Testis (tissue), 3 donors: ENCODE results near the gene EEF1A2. TPM values are rescaled to one million over a fixed set of nuclear protein-coding genes. Genes with fewer than 3 reads are reported as not detected.

Experiments
- DNase-seq: peaks from one replicate; pipeline ENCODE4 v3.0.0-alpha.2; 2019
- H3K27ac ChIP-seq, 2 donors: fragments of 200-600 bp; sonication (generic); one replicate each; pipeline ENCODE4 v1.5.1; 2019
- H3K27me3 ChIP-seq: fragments of 200-600 bp; sonication (generic); one replicate; pipeline ENCODE4 v1.5.1; 2019
- H3K36me3 ChIP-seq: fragments of 200-600 bp; sonication (generic); one replicate; pipeline ENCODE4 v1.5.1; 2017; ENCODE audit warnings: low read depth; ENCODE audit errors: missing control alignments
- H3K4me1 ChIP-seq: fragments of 200-600 bp; sonication (generic); one replicate; pipeline ENCODE4 v1.5.1; 2019
- H3K4me3 ChIP-seq, 2 donors: fragments of 200-600 bp; sonication (generic); one replicate each; pipeline ENCODE4 v1.5.1; 2017 to 2019
- H3K9me3 ChIP-seq: fragments of 200-600 bp; sonication (generic); one replicate; pipeline ENCODE4 v1.5.1; 2017
- POLR2A ChIP-seq: fragments of 450-650 bp; IDR thresholded peaks from one replicate; pipeline ENCODE4 v1.6.1; 2017; ENCODE audit warnings: antibody characterized with exemption, mild to moderate bottlenecking, moderate library complexity
- WGBS, 2 donors: methylation state at CpG; one replicate each; pipeline ENCODE4 v1.1.5; 2018; 5-methylcytosine and 5-hydroxymethylcytosine counted together
- intact Hi-C: fragments of 100-400 bp; cut with DNase I; formaldehyde crosslinking; loops from one replicate; pipeline ENCODE4 v1.15.1; 2023; ENCODE audit warnings: low total_unique reads
- polyA plus RNA-seq: library from polyadenylated mRNA; stranded (reverse); fragments of 350-450 nt; fragmentation: Illumina TruSeq; extraction: RNeasy Lipid Tissue Mini Kit (QIAGEN cat#74804); gene quantifications from one replicate; pipeline ENCODE4 v1.2.3, GENCODE V29; 2014; ENCODE audit warnings: low read depth, low replicate concordance; ENCODE audit not compliant: insufficient read depth
- total RNA-seq, 2 donors: library from RNA; depleted of rRNA; stranded (reverse); fragments of >200 nt; gene quantifications; one replicate each; pipeline ENCODE4 v1.2.3, GENCODE V29; 2016
- TF ChIP-seq, protein P1 (sequence below), 3 experiments: fragments of 450-650 bp in 2 of 3; fragments of 200-600 bp in 1 of 3; sonication (generic) in 1 of 3; IDR thresholded peaks; one replicate each; pipeline ENCODE4 v1.5.1; 2016 to 2019; ENCODE audit warnings: antibody characterized with exemption in 3 of 3, mild to moderate bottlenecking in 2 of 3, moderate library complexity in 1 of 3

EEF1A2 gene
- total and polyA plus RNA-seq, 3 donors from 2014 or later, result 9.8 to 19.1 (median 15.9) TPM

DNA sequence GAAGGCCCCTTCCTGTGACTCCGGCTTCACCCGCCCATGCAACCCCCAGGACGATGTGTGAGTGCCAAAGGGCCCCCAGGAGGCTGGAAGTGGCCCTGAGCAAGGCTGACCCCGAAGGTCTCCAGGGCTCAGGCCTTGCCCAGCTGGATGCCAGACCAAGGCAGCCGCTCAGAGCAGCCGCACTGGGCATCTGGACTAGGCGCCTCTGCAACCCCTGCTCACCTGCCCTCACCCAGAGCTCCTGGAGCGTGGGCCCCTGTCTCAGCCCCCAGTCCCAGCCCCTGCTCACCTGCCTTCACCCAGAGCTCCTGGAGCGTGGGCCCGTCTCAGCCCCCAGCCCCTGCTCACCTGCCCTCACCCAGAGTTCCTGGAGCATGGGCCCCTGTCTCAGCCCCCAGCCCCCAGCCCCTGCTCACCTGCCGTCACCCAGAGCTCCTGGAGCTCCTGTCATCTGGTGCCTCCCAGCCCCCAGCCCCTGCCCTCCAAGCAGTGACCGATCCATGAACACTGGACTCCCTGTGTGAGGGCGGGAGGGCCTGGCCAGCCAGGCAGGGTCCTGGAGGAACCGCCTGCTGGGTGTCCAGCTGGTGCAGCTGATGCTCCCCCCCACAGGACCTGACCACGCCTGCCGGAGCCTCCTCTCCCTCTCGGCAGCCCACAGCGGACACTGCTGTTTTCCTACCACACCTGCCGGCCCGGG is 47.5 kb upstream of the EEF1A2 start:
- intact Hi-C loops, result no loop called here
- no peaks in the 10 kb centered on the region for H3K9me3 ChIP-seq
- 83 to 93% methylated on average over 3 to 20 of the region's 20 CpGs for WGBS, 2 donors
- no peaks in the 10 kb centered on the region for H3K4me1 ChIP-seq
- H3K36me3 ChIP-seq, result no peaks in the 10 kb centered on the region
- H3K4me3 ChIP-seq, result no peak overlapping the region
- no peak for TF ChIP-seq POLR2A
- TF ChIP-seq, protein P1, sequence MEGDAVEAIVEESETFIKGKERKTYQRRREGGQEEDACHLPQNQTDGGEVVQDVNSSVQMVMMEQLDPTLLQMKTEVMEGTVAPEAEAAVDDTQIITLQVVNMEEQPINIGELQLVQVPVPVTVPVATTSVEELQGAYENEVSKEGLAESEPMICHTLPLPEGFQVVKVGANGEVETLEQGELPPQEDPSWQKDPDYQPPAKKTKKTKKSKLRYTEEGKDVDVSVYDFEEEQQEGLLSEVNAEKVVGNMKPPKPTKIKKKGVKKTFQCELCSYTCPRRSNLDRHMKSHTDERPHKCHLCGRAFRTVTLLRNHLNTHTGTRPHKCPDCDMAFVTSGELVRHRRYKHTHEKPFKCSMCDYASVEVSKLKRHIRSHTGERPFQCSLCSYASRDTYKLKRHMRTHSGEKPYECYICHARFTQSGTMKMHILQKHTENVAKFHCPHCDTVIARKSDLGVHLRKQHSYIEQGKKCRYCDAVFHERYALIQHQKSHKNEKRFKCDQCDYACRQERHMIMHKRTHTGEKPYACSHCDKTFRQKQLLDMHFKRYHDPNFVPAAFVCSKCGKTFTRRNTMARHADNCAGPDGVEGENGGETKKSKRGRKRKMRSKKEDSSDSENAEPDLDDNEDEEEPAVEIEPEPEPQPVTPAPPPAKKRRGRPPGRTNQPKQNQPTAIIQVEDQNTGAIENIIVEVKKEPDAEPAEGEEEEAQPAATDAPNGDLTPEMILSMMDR (IDR thresholded peaks at IDR 0.05), result no peak
- H3K27ac ChIP-seq, result no peak overlapping the region
- no peaks in the 10 kb centered on the region for H3K27me3 ChIP-seq
- DNase-seq, result no peak

DNA sequence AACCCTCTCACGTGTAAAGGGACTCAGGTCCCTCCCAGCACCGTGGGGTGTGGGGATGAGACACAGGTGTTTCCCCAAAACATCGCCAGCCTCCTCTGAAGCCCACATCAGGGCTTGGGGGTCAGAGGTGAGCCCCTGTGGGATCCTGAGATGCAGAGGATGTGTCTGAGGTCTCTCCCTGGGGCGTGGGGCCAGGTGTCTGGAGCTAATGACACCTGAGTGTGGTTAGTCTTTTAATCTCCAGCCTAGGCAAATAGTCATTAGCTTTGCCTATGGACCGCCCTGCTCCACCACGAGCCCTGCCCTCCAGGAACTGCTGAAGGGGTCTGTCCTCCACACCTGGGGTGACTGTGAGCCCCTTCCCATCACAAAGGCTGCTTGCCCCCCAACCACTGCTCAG is 46.9 kb upstream of the EEF1A2 start:
- no peak overlapping the region for H3K27ac ChIP-seq
- intact Hi-C loops, result no loop called here
- no peak for TF ChIP-seq POLR2A
- TF ChIP-seq, protein P1 (IDR thresholded peaks at IDR 0.05), result no peak
- no peak for DNase-seq
- 66 to 75% methylated on average over 2 to 6 of the region's 6 CpGs for WGBS, 2 donors
- H3K9me3 ChIP-seq, result no peaks in the 10 kb centered on the region
- H3K4me3 ChIP-seq, result no peak overlapping the region
- no peaks in the 10 kb centered on the region for H3K27me3 ChIP-seq
- no peaks in the 10 kb centered on the region for H3K36me3 ChIP-seq
- no peaks in the 10 kb centered on the region for H3K4me1 ChIP-seq

DNA sequence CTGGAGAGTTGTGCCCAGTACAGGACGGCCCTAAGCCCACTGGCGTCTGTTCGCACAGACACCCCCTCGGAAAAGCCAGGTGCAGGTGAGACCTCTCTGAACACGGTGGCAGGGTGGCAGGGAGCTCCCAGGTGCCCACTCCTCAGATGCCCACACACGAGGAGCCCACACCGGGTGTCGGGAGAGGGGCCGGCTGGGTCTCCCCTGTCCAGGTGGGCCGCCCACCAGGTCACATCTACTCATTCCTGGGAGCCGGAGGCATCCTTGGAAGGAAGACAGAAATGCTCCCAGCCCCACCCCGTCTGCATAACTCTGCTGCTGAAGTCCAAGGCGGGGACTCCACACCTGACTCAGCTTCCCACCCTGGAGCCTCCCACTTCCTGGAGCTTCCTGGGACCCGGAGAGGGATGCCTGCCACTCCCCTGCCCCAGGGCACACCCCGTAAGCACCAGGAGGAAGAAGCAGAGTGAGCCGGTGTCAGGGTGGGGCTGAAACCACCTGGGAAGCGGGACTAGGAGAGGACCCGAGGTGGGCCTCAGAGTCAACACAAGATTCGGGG is 46.2 kb upstream of the EEF1A2 start:
- no peak overlapping the region for H3K4me3 ChIP-seq
- no peaks in the 10 kb centered on the region for H3K36me3 ChIP-seq
- H3K27me3 ChIP-seq, result no peaks in the 10 kb centered on the region
- H3K9me3 ChIP-seq, result no peaks in the 10 kb centered on the region
- intact Hi-C loops, result no loop called here
- no peak for DNase-seq
- TF ChIP-seq, protein P1 (IDR thresholded peaks at IDR 0.05), result no peak
- TF ChIP-seq POLR2A, result no peak
- WGBS, 2 donors, result 65 to 79% methylated on average over 3 to 19 of the region's 19 CpGs
- no peaks in the 10 kb centered on the region for H3K4me1 ChIP-seq
- H3K27ac ChIP-seq, result no peak overlapping the region

DNA sequence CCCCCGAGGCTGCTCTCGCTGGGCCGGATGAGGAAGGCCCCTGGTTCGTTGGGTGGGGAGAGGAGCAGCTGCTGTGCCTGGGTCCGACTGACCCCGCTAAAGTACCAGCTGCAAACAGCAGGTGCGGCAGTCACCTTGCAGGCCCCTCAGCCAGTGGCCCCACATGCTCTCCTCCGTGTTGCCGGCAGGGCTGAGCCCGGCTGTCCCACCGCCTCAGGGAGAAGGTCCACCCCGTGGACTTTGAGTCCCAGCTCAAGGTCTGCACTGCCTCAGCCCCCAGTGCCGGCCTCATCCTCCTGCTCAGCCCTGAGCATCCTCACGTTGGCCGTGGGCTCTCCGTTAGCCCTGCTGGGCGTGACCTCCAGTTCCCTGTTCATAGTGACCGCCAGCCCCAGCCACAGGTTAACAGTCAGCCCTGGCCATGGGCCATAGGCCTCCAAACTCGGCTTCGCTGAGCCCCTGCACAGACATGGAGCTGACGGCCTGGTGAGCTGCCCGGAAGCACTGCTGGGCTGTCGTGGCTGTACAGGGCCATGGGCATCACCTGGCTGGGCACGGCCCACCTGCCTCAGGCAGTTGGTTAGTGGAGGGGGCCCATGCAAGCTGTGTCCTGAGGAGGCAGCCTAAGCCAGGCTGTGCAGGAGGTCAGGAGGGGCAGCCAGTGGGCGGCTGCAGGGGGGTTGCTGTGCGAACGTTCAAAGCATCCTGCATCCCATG is 45.5 kb upstream of the EEF1A2 start:
- H3K27me3 ChIP-seq, result no peaks in the 10 kb centered on the region
- no peak for DNase-seq
- 67 to 79% methylated on average over 8 to 27 of the region's 27 CpGs for WGBS, 2 donors
- no peaks in the 10 kb centered on the region for H3K36me3 ChIP-seq
- TF ChIP-seq, protein P1 (IDR thresholded peaks at IDR 0.05), result no peak
- no peak for TF ChIP-seq POLR2A
- no peak overlapping the region for H3K4me3 ChIP-seq
- no peak overlapping the region for H3K27ac ChIP-seq
- H3K9me3 ChIP-seq, result no peaks in the 10 kb centered on the region
- intact Hi-C loops, result no loop called here
- H3K4me1 ChIP-seq, result no peaks in the 10 kb centered on the region
